ENCODE measurements around the gene SETDB1. TPM values are rescaled to one million over a fixed set of nuclear protein-coding genes. Genes with fewer than 3 reads are reported as not detected.

The SETDB1 gene
- total and polyA plus RNA-seq, 2 of the 13 experiments (the other 11 are each of a cell fraction or from before 2014, with no cell fraction given) = 33.1 to 34.6 TPM

DNA sequence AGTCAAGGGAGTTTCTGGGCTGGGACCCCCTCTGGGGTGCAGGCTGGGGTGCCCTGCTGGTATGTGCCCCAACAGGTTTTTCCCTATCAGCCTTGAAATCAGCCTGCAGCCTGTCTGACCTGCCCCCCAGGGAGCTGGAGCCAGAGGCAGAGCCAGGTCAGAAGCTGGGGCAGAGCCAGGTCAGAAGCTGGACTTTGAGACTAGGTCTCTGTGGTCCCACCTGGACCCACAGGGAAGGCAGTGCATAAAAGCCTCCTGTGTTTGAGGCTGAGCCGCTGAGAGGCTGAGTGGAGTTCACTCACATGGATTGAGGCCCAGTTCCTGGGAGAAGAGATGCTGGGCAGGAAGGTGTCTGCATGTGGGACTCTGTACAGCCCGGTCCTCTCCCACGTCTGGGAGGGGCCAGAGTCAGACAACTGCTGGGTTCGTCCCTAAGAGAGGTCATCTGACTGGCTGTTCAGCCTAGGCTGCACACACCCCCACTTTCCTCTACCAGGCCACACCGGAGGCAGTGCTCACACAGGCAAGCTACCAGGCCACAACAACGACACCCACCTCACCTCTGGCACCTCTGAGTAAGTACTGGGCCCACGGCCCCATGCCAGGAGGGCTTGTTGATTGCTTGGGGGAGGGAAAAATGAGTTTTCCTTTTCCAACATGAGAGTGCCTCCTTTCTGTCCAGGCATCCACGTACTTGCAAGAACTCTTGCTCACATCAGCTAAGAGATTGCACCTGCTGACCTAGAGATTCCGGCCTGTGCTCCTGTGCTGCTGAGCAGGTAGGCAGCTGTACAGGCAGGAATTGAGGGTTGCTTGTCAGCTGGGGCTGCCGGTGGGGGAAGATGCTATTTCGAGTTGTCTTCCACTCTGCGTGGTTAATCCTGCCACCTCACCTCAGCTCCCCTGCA, 55.9 kb downstream of the SETDB1 start, which contains the start of gene ANXA9 (continued):
- TF ChIP-seq, protein P1, sequence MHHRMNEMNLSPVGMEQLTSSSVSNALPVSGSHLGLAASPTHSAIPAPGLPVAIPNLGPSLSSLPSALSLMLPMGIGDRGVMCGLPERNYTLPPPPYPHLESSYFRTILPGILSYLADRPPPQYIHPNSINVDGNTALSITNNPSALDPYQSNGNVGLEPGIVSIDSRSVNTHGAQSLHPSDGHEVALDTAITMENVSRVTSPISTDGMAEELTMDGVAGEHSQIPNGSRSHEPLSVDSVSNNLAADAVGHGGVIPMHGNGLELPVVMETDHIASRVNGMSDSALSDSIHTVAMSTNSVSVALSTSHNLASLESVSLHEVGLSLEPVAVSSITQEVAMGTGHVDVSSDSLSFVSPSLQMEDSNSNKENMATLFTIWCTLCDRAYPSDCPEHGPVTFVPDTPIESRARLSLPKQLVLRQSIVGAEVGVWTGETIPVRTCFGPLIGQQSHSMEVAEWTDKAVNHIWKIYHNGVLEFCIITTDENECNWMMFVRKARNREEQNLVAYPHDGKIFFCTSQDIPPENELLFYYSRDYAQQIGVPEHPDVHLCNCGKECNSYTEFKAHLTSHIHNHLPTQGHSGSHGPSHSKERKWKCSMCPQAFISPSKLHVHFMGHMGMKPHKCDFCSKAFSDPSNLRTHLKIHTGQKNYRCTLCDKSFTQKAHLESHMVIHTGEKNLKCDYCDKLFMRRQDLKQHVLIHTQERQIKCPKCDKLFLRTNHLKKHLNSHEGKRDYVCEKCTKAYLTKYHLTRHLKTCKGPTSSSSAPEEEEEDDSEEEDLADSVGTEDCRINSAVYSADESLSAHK (CRISPR knock-in tag; IDR thresholded peaks at IDR 0.05; ENCODE audit: borderline replicate concordance) = no peak
- no peak for TF ChIP-seq FOSL1 (CRISPR knock-in tag; IDR thresholded peaks at IDR 0.05; ENCODE audit: borderline replicate concordance)
- TF ChIP-seq KDM5B (CRISPR knock-in tag; IDR thresholded peaks at IDR 0.05; ENCODE audit: borderline replicate concordance) = no peak
- peak; percentile 91 for TF ChIP-seq HNF4G (IDR thresholded peaks at IDR 0.05; ENCODE audit: borderline replicate concordance, low read depth, low read length)
- TF ChIP-seq HNF4G (CRISPR knock-in tag; IDR thresholded peaks at IDR 0.05; ENCODE audit: borderline replicate concordance, low read depth) = peak; percentile 91; the same call in 1 of the 2 replicates
- no peak for TF ChIP-seq ATF7-NPFF (CRISPR knock-in tag; IDR thresholded peaks at IDR 0.05; ENCODE audit: low read depth)
- no peak for TF ChIP-seq HOXD1 (CRISPR knock-in tag; IDR thresholded peaks at IDR 0.05)
- TF ChIP-seq CENPBD1 (CRISPR knock-in tag; IDR thresholded peaks at IDR 0.05; ENCODE audit: borderline replicate concordance, low read depth) = no peak
- peak; percentile 84 for TF ChIP-seq PHF21A (CRISPR knock-in tag; IDR thresholded peaks at IDR 0.05)
- TF ChIP-seq, protein P2, sequence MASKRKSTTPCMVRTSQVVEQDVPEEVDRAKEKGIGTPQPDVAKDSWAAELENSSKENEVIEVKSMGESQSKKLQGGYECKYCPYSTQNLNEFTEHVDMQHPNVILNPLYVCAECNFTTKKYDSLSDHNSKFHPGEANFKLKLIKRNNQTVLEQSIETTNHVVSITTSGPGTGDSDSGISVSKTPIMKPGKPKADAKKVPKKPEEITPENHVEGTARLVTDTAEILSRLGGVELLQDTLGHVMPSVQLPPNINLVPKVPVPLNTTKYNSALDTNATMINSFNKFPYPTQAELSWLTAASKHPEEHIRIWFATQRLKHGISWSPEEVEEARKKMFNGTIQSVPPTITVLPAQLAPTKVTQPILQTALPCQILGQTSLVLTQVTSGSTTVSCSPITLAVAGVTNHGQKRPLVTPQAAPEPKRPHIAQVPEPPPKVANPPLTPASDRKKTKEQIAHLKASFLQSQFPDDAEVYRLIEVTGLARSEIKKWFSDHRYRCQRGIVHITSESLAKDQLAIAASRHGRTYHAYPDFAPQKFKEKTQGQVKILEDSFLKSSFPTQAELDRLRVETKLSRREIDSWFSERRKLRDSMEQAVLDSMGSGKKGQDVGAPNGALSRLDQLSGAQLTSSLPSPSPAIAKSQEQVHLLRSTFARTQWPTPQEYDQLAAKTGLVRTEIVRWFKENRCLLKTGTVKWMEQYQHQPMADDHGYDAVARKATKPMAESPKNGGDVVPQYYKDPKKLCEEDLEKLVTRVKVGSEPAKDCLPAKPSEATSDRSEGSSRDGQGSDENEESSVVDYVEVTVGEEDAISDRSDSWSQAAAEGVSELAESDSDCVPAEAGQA (IDR thresholded peaks at IDR 0.05; ENCODE audit: low read depth) = no peak
- TF ChIP-seq, protein P2 (CRISPR knock-in tag; IDR thresholded peaks at IDR 0.05; ENCODE audit: borderline replicate concordance) = no peak
- no peak for TF ChIP-seq MLLT10 (CRISPR knock-in tag; IDR thresholded peaks at IDR 0.05)
- TF ChIP-seq MEF2D (CRISPR knock-in tag; IDR thresholded peaks at IDR 0.05) = no peak
- no peak for TF ChIP-seq TRIM22 (IDR thresholded peaks at IDR 0.05)
- no peak for TF ChIP-seq ZNF562 (CRISPR knock-in tag; IDR thresholded peaks at IDR 0.05; ENCODE audit: borderline replicate concordance)
- TF ChIP-seq, protein P3, sequence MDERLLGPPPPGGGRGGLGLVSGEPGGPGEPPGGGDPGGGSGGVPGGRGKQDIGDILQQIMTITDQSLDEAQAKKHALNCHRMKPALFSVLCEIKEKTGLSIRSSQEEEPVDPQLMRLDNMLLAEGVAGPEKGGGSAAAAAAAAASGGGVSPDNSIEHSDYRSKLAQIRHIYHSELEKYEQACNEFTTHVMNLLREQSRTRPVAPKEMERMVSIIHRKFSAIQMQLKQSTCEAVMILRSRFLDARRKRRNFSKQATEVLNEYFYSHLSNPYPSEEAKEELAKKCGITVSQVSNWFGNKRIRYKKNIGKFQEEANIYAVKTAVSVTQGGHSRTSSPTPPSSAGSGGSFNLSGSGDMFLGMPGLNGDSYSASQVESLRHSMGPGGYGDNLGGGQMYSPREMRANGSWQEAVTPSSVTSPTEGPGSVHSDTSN (CRISPR knock-in tag; IDR thresholded peaks at IDR 0.05) = no peak
- peak; percentile 60; the same call in 1 of the 2 replicates for TF ChIP-seq PITX1 (CRISPR knock-in tag; IDR thresholded peaks at IDR 0.05)
